GM21737 (cell line): ENCODE data around the gene HLA-DOA.

Experiments used
- ATAC-seq: cut with Tn5 transposase; IDR thresholded peaks from one replicate; pipeline ENCODE4 v1.9.1; 2021; ENCODE audit warnings: mild to moderate bottlenecking, moderate library complexity; ENCODE audit not compliant: unreplicated experiment

The HLA-DOA gene

DNA sequence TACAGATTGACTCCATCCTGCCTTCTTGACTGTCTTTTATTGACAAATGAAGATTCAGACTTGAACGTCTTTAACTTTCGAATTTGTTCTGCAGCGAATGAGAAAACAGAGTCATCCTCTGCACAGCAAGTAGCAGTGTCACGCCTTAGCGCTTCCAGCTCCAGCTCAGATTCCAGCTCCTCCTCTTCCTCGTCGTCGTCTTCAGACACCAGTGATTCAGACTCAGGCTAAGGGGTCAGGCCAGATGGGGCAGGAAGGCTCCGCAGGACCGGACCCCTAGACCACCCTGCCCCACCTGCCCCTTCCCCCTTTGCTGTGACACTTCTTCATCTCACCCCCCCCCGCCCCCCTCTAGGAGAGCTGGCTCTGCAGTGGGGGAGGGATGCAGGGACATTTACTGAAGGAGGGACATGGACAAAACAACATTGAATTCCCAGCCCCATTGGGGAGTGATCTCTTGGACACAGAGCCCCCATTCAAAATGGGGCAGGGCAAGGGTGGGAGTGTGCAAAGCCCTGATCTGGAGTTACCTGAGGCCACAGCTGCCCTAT is 28.8 kb downstream of the HLA-DOA start:
- no peak for ATAC-seq

DNA sequence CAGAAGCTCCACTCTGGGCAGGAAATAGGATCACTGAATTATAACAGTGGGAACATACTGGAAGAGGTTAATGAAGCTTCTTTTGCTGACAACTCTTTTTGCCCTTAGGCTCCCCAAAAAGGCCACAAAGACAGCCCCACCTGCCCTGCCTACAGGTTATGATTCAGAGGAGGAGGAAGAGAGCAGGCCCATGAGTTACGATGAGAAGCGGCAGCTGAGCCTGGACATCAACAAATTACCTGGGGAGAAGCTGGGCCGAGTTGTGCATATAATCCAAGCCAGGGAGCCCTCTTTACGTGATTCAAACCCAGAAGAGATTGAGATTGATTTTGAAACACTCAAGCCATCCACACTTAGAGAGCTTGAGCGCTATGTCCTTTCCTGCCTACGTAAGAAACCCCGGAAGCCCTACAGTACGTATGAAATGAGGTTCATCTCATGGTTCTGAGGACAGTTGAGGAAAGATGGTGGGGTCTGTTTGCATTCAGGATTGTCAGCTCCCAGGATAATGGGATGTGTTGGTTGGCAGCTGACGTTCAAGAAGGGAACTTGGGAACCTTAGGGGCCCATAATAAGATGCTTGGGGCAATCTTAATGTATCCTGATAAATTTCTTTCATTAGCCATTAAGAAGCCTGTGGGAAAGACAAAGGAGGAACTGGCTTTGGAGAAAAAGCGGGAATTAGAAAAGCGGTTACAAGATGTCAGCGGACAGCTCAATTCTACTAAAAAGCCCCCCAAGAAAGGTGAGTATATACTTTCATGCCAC is 29.5 kb downstream of the HLA-DOA start:
- no peak for ATAC-seq

DNA sequence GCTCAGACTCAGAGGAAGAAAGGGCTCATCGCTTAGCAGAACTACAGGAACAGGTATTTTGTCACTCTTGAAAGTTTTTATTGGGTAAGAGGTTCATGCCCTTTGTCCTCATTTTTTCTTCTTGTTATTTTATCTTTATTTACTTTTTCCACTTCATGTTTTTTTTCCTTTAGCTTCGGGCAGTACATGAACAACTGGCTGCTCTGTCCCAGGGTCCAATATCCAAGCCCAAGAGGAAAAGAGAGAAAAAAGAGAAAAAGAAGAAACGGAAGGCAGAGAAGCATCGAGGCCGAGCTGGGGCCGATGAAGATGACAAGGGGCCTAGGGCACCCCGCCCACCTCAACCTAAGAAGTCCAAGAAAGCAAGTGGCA is 31.5 kb downstream of the HLA-DOA start:
- ATAC-seq, result no peak

- ATAC-seq, result no peak
These were observed 32.0 kb downstream of the HLA-DOA start for GRCh38 chr6:32977272-32977952.

DNA sequence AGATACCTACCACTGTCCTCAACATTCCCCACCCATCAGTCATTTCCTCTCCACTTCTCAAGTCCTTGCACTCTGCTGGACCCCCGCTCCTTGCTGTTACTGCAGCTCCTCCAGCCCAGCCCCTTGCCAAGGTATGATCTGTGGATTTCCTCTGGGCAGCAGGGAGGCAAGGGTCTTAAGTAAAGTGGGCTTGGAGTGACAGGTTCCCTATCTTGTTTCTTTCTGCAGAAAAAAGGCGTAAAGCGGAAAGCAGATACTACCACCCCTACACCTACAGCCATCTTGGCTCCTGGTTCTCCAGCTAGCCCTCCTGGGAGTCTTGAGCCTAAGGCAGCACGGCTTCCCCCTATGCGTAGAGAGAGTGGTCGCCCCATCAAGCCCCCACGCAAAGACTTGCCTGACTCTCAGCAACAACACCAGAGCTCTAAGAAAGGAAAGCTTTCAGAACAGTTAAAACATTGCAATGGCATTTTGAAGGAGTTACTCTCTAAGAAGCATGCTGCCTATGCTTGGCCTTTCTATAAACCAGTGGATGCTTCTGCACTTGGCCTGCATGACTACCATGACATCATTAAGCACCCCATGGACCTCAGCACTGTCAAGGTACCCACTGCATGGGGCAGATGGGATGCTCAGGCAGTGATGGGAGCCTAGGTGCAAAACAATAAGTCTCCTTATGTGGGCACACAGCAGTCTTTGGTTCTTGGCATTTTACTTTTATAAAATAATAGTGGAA is 32.9 kb downstream of the HLA-DOA start:
- ATAC-seq, result no peak

DNA sequence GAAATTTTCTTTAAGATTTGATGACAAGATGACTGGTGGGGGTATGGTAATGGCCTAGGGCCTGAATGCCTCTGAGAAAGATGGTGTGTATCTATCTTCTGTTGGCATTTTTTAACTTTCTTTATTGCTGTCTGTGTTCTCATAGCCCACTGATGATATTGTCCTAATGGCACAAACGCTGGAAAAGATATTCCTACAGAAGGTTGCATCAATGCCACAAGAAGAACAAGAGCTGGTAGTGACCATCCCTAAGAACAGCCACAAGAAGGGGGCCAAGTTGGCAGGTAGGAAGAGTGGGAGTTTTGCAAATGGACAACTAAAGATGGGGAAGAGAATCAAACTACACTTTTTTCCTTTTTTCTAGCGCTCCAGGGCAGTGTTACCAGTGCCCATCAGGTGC is 33.5 kb downstream of the HLA-DOA start:
- no peak for ATAC-seq

DNA sequence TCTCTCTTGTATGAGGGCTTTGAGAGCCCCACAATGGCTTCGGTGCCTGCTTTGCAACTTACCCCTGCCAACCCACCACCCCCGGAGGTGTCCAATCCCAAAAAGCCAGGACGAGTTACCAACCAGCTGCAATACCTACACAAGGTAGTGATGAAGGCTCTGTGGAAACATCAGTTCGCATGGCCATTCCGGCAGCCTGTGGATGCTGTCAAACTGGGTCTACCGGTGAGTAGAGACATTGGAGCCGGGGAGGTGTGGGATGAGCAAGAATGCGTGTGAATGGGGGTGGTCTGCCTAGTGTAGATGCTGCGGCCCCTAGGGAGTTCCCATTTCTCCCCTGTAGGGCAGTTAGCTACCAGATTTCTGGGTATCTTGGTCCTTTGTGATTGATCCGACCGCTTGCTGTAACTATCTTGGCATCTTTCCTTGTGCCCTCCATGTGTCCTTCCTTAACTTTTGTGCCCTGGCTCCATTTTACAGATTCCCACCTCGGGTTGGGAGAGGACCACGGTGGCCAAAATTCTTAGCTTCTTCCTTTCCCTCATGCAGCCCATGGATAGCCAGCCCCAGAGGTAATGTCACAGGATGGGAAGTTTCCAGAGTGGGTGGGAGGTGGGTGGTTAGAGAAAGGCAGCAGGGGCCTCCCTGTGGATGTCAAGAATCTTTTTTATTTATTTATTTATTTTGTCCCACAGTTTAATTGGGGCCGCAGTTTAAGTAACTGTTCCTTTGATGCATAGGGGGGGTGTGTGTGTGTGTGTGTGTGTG is 34.7 kb downstream of the HLA-DOA start:
- ATAC-seq, result no peak

GRCh38 chr6:32974016-32974333 is 35.4 kb downstream of the HLA-DOA start:
- no peak for ATAC-seq

DNA sequence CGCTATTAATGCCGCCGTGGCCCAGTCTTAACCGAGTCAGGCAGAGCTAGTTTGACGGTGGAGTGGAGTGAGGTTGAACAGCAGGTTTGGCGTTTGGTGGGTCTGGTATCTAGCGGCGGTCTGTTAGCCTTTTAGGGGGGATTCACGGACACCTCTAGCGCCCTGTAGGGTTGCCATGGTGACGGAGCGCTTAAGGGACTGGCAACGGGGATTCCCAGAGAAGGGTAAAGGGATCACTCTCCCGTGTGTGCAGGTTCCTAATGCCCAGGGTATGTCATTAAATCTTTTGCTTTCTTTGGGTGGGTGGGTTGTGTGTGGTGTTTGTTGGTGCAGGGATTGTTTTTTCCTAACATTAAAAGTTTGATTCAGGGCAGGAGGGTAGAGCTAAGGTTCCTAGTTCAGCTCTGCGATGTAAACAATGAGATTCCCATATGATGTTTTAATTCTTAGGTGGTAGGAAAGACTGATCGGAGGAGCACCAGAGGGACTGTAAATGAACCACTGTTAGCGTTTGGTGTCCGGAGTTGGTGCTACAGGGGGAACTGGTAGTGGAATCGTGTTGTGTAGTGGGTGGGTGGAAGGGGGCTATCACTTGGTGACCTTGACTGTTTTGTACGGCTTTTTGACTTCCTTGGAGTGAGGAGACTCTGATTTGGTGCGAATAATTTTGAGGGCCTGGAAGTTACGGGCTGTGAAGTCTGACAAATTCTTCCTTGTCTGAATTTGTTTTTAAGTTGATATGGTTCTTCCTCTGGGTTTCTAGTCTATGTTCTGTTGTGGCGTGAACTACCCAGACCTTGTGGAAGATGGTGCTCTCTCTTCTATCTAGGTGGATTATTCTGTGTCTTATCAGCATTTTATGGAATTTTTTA is 36.0 kb downstream of the HLA-DOA start:
- no peak for ATAC-seq

DNA sequence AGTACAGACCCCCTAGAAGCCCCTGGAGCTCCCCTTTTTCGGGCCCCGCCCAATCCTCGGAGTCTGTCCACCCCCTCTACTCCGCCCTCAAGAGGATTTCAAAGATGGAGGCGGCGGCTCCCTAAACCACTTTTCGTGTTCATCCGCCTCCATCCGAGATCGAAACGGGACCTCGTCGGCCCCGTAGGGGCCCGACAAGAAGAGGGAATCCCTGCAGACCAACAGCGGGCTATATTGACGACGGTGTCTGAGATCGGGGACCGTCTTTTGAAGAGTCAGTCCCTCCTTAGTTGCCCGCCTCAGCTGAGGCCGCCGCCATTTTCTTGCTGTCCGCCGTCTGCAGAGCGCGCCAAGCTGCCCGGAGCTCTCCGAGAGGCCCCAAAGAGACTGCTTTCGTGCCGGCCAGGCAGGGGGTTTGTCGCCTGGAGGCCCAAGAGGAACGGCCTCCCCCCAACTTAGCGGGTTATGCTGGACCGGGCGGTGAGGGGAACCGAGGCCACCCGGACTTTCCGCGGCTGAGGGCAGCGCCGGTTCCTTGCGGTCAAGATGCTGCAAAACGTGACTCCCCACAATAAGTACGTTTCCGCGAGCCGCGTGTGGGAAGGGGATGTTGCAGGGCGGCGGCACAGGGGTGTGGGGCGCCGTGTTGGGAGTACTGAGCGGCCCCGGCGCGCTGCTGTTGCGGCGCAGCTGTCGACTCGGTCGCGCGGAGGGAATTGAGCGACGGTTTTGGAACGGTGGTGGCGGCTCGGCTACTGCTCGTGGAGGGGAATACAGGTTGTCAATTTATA is 36.8 kb downstream of the HLA-DOA start:
- no peak for ATAC-seq

- peak; percentile 40 for ATAC-seq
These were observed 37.6 kb downstream of the HLA-DOA start for GRCh38 chr6:32971581-32972352.

DNA sequence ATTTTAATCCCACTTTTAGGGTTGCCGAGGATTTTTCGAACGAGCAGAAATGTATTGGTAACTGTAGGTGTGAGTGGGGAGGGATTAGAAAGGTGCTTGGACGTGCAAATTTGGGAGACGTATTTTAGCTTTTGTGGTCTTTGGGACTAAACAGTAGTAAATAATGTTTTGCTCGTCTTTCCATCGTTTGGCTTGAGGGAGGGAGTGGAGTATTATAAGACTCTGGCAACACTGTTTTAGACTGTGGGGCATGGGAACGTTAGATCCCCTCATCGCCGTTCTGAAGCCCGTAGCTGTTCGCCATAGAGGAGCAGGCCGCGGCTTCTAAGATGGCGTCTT is 38.2 kb downstream of the HLA-DOA start:
- ATAC-seq, result no peak

DNA sequence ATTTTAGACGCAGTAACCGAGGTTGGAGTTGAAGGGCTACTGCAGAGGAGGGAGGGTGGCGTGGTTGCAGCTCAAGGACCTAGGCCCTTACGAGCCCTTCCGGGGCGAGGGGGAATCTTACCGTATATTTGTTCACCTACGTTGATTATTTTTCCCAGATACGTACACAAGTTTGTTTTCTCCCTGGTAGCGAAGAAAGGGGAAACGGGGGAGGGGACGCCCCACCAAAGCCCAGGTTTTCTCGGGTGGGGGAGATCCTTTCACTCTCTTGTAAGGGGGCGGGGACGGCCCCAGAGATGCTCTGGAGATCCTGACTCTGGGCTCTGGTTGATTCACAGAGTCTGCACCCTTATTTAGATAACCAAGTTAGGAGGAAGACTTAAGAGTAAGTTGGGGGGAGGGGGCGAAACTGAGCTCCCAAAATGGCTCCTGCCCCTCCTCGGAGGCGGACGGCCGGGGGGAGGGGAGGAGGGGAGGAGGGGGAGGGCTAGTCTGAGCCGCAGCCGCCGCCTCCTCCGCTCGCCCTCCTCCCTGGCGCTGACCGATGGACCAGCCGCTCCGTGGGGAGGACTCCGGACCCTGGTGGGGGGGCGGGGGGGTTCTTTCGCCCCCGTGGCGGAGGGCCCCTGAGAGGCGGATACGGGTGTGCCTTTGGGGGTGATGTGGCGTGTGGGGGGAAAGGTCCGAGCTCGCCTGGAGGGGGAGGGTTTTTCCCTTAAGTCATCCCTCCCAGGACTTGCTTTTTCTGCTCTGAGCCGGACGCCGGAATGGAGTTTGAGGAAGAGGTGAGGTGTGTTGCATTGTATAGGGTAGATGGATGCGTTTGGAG is 38.8 kb downstream of the HLA-DOA start:
- ATAC-seq, result no peak

DNA sequence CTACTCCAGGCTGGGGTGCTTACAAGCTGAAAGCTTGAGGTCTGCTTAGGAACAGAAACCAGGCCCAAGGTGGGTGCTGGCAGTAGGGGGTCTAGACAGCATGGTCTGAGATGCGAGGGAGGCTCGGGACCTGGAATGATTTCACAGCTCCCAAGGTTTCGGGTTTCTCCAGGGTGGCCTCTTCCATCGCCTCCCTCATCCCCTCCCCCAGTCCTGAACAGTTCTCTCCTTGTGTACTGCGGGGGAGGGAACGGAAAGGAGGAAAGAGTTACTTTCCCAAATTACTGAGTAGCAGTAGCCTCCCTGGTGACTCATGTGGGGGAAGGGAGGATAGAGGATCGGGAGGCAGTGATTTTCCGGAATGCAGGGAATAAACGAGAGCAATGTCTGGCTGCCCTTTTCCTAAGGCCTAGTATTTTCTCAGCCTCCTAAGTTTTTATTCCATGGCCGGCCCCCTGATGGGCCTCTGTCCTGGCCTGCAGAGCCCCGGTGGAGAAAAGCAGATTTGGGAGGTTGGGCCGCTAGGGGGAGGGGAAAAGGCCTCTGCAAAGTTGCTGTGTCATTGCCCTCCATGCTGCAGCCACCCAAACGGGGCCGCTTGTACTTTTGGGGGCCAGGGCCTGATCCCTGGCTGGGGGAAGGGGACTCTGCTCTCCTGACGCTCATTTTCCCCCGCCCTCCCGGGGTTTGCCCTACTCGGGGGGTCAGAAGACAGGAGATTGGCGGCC is 39.5 kb downstream of the HLA-DOA start:
- no peak for ATAC-seq

- no peak for ATAC-seq
These were observed 40.3 kb downstream of the HLA-DOA start for GRCh38 chr6:32968867-32969684.
